ENCODE measurements around the gene RTKN.

RTKN gene

GRCh38 chr2:74416778-74417177 is 25.0 kb downstream of the RTKN start:
- FAIRE-seq = no peak

- FAIRE-seq = no peak
Observed at GRCh38 chr2:74415762-74416395, 25.9 kb downstream of the RTKN start.

GRCh38 chr2:74414881-74415761 is 26.6 kb downstream of the RTKN start:
- FAIRE-seq = no peak

GRCh38 chr2:74414441-74414840 is 27.3 kb downstream of the RTKN start:
- FAIRE-seq = no peak

GRCh38 chr2:74413001-74413698 is 28.6 kb downstream of the RTKN start:
- FAIRE-seq = no peak

- FAIRE-seq = no peak
Observed at GRCh38 chr2:74407682-74408081, 34.1 kb downstream of the RTKN start.

GRCh38 chr2:74406035-74406434 is 35.7 kb downstream of the RTKN start:
- FAIRE-seq = no peak

GRCh38 chr2:74401891-74402290 is 39.8 kb downstream of the RTKN start:
- no peak for FAIRE-seq

- FAIRE-seq = no peak
Observed at GRCh38 chr2:74399785-74400184, 42.0 kb downstream of the RTKN start.

- no peak for FAIRE-seq
Observed at GRCh38 chr2:74396149-74396548, 45.6 kb downstream of the RTKN start.

- no peak for FAIRE-seq
Observed at GRCh38 chr2:74393525-74393924, 48.2 kb downstream of the RTKN start.

- no peak for FAIRE-seq
Observed at GRCh38 chr2:74392449-74392743, 49.3 kb downstream of the RTKN start.

- no peak for FAIRE-seq
Observed at GRCh38 chr2:74391580-74392448, 49.9 kb downstream of the RTKN start.

GRCh38 chr2:74391209-74391579 is 50.5 kb downstream of the RTKN start:
- no peak for FAIRE-seq

GRCh38 chr2:74390606-74391005 is 51.1 kb downstream of the RTKN start:
- no peak for FAIRE-seq

GRCh38 chr2:74387346-74387745 is 54.4 kb downstream of the RTKN start:
- FAIRE-seq = no peak

- FAIRE-seq = no peak
Observed at GRCh38 chr2:74385396-74385795, 56.3 kb downstream of the RTKN start.

GRCh38 chr2:74384051-74384450 is 57.7 kb downstream of the RTKN start:
- no peak for FAIRE-seq

GRCh38 chr2:74383254-74383653 is 58.5 kb downstream of the RTKN start:
- FAIRE-seq = no peak

- FAIRE-seq = no peak
Observed at GRCh38 chr2:74381751-74382150, 60.0 kb downstream of the RTKN start.

GRCh38 chr2:74379851-74380789 is 61.6 kb downstream of the RTKN start, which contains the start of gene DCTN1:
Gene DCTN1 (minus strand): TSS chr2:74380311. CDS start chr2:74380037, 274 bp downstream.
- no peak for FAIRE-seq

GRCh38 chr2:74378007-74378406 is 63.7 kb downstream of the RTKN start:
- no peak for FAIRE-seq

All from endometrium (tissue), 2 donors.